ENCODE measurements around the gene WBP4.
"Not testable (repeated sequence)": the region's sequence is repeated elsewhere in the genome, so short reads cannot be mapped to it uniquely, and the experiment has no call there.

WBP4 gene, protein sequence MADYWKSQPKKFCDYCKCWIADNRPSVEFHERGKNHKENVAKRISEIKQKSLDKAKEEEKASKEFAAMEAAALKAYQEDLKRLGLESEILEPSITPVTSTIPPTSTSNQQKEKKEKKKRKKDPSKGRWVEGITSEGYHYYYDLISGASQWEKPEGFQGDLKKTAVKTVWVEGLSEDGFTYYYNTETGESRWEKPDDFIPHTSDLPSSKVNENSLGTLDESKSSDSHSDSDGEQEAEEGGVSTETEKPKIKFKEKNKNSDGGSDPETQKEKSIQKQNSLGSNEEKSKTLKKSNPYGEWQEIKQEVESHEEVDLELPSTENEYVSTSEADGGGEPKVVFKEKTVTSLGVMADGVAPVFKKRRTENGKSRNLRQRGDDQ

DNA sequence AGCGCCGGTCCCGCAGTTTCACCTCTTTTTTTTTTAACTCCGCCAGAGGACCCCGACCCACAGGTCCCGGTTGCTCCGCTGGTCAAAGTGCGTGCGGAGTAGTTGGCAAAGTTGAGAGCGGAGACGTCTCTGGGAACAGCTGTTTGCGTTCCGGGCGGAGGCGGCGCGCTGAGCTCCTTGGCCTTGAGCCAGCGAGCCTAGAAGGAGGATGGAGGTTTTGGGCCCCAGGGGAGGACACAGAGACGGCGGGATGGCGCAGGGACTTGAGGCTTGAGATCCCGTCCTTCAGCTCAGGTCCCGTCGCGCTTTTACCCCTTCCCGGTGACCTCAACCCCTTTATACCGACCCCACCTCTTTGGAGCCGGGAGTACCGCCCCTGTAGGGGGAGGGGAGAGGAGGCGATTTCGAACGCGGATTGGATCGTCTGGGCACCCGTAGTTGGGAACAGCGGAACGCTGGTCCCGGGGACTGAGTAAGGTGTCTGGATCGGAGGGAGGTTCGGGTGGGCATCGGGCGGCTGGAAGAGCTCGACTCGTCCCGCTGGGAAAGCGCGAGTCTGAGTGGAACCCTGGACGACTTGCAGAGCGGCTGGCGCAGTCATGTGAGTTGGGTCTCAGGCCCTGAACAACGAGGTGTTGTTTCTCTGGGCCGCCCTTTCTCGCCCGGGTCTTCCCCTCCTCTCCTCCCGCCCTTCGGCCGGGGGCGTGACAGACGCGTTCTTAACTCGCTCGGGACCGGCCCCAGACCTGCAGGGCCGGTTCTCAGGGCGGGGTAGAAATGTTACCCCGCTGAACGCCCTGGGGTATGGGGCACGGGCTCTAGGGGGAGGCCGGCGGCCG, at the start of gene WBP4:
WBP4 (plus strand) TSS at position 435 of the 839 bp plus-strand sequence; CDS start at position 600, 165 bp downstream.
- peak; percentile 74 to 82 for DNase-seq (ENCODE audit: low read depth in 2 of 2)

DNA sequence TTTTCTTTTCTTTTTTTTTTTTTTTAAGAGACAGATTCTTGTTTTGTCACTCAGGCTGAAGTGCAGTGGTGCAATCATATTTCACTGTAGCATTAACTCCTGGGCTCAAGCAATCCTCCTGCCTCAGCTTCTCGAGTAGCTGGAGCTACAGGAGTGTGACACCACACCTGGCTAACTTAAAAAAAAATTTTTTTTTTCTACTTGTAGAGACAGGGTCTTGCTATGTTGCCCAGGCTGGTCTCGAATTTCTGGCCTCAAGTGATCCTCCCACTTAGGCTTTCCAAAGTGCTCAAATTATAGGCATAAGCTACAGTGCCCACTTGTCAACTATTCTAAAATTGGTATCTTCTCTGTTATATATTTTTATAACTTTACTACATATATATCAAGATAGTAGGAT, 48.8 kb upstream of the WBP4 start:
- no peak for DNase-seq (ENCODE audit: low read depth in 2 of 2)

DNA sequence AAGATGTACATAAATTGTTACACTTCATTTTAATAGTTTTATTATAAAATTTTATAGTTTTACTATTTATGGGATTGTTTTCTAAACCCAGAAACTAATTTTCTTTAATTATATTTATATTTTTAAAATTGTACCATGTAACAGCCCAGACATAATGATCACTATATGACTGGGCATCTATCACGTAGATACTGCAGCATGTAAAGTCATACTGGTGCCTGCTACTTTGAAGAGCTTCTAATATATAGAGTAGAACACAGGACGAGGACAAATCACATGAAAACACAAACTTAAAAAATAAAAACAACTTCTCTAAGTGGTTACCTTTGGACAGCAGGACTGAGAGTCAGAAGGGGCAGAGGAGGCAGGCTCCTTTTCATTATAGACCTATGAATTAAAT, 47.5 kb upstream of the WBP4 start:
- DNase-seq (ENCODE audit: low read depth in 2 of 2) = no peak

DNA sequence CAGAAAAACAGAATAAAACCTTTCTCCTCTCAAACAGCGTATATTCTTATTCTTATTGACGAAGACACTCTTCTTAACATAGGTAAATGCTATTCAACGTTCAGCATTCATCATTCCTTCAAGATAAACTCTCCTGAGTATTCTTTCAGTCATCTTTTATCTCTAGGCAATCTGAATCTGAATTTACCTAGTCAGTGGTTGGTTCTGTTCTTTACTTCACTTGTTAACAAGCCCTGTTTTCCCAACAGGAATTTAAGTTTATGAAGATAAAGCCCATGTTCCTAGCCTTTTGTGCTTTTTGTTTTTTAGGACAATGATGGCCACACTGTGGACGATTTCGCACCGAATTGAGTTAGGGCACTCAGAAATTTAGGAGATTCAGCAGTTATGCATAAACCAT, 45.4 kb upstream of the WBP4 start:
- no peak for DNase-seq (ENCODE audit: low read depth in 2 of 2)

DNA sequence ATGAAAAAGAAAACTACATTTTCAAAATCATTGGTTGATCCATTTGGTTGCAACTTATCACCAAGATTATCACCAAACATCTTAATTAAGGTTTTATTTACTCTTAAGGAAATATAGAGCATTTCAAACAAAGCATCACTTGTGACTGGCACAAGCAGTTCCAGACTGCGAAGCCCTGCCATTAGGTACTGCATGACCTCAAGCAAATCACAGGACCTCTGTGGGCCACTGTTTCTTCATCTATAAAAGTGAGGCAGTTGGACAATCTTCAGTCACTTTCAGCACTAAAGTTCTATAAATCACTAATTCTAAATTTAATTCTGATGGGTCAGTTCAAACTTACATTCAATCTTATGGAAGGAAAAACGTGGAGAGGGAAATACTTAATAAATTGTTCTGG, 44.1 kb upstream of the WBP4 start:
- DNase-seq (ENCODE audit: low read depth in 2 of 2) = no peak

DNA sequence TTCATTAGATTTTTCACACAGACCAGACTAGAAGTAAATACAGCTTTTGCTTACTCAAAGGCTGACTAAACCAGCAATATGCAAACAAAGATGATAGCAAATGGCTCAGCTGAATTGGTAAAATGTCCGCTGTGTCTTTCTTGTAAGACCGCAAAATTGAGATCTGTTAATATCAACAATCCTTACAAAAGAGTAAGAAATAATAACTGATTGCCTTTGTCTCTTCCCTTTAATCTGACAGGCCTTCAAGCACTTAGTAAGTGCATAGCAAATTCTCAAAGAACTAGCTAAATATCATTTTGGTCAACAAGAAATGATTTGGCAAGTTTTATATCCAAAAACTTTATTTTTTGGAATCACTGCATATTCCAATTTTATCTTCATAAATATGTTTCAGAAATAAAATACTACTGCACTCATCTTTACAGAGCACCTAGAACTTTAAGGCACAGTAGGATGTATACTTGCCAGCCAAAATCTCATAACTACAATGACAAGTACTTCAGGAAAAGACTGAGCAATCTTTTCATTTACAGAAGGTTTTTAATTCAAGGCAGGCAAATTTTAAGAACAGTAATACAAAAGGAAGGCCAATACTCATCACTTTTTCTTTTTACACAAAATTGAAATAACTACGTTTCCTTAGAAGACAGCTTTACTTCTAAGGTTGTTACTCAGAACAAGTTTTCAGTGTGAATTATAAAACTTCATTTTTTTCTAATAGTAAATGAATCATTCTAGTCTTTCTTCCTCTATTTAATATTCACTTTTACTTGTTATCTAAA, 43.3 kb upstream of the WBP4 start:
- no peak for DNase-seq (ENCODE audit: low read depth in 2 of 2)

DNA sequence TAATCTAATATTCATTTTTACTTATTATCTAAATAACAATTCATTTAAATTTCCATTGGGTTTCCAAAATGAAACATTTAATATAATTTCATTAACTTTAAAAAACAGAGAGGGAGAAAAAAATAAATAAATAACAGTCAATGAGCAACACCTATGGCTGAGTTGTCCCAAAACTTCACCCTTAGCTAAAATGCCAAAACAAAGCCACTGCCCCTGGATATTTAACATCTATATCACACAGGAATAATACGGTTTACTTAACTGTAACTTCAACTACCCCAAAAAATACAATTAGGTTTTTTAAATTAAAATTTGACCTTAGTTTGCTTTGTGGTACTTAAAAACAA, 42.7 kb upstream of the WBP4 start:
- no peak for DNase-seq (ENCODE audit: low read depth in 2 of 2)

DNA sequence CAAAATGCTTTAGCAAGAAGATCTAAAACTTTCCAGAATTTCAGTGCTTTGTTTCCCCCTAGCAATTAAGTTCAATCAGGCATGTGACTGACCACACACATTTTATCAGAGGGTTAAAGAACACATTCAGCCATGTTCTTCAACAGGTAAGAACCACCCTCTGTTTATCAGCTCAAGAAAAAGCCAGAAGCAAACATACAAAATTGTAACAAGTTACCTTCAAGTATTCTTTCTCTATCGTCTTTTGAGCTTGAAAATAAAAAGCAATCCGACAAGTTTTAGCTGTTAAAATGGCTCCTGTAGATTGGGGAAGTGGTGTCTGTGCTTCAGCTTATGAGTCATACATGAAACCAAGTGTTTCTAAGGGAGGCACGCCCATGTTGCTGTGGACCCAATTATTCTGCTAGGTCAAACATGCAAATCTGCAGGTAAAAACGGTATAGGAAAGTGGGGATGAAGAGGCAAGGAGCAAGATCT, 42.3 kb upstream of the WBP4 start, which contains the start of gene ELF1:
ELF1 (minus strand) TSS at position 306 of the 477 bp plus-strand sequence. CDS start 37,262 bp downstream, outside the sequence.
- DNase-seq (ENCODE audit: low read depth in 2 of 2) = peak in 1 of 2 donors; percentile 40

DNA sequence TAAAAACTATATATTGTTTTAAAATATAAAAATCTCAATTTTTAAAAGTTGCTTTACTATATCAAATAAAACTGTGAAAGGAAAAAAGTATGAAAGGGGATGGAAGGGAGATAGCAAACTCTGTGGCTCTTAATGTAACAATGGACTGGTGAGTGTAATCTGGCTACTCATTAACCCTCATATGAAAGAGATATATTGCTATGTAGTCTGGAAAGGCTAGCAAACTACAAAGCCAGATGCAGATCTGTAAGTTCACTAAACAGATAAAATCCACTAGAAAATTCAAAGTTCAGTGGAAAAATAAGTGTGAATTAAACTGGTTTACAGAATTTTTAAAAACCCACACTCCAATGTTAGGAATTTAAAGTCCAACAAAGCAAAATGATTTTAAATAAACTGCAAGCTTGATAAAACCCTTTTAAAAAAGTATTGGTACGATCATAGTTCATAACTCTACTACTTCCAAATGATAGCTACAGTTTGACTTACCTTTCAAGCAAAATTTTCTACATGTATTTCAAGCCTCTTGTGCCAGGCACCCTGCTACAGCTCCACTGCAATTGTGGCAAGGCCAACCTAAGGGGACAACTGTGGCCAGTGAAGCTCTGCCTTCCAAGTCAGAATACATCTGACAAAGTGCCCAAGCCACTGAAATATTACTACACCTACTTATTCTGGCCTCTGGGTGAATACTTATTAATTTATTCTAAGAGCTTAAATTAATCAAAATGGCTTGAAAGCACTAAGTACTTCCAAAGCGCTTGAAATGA, 41.5 kb upstream of the WBP4 start:
- DNase-seq (ENCODE audit: low read depth in 2 of 2) = no peak

DNA sequence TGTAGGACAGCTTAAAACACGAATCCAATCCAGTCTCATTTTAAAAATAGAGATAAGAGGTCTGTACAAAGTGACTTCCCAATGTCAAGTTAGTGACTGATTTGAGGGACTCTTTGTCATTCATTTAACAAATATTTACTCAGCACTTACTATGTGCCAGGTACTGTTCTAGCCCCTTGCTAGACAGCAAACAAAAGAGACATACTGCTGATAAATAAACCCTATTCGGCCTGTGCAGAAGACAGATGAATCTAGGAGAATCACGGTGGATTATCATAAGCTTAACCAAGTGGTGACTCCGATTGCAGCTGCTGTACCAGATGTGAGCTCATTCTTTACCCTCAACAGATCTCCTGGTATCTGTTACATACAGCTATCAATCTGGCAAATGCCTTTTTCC, 35.8 kb upstream of the WBP4 start:
- DNase-seq (ENCODE audit: low read depth in 2 of 2) = no peak

DNA sequence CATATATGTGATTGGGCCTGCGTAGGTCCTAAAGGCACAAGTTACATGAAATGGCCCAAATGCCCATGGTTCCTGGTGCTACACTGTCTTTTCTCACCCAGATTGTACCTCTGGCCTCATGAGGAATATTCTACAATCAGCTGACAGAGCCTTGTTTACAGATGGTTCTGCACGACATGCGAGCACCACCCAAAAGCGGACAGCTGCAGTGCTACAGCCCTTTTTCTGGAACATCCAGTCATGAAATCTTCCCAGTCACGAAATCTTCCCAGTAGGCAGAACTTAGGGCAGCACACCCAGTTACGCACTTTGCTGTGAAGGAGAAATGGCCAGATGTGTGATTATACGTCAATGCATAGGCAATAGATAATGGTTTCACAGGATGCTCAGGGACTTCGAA, 34.5 kb upstream of the WBP4 start:
- no peak for DNase-seq (ENCODE audit: low read depth in 2 of 2)

DNA sequence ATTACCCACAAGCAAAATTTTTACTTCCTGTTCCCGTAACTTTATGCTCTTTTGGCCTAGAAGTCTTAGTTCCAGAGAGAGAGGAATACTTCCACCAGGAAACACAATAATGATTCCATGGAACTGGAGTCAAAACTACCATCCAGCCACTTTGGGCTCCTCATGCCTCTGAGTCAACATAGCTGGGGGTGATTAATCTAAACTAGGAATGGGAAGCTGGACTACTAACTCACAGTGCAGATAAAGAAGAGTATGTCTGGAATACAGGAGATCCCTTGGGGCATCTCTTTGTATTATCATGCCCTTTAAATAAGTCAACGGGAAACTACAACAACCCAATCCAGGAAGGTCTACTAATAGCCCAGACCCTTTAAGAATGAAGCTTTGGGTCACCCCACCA, 33.3 kb upstream of the WBP4 start:
- DNase-seq (ENCODE audit: low read depth in 2 of 2) = no peak

DNA sequence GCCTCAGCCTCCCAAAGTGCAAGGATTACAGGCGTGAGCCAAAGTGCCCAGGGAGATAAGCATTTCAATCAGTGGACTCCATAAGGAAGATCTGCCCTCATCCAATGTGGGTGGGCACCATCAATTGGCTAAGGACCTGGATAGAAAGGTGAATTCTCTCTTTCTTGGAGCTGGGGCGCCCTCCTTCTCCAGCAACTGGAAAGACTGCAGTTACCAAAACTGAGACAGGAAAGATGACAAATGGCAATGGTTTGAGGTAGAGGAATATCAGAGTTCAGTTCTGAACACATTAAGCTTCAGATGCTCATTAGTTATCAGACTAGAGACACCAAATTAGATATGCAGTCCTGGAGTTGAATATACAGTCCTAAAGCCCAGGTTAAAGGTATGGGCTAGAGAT, 31.7 kb upstream of the WBP4 start:
- no peak for DNase-seq (ENCODE audit: low read depth in 2 of 2)

DNA sequence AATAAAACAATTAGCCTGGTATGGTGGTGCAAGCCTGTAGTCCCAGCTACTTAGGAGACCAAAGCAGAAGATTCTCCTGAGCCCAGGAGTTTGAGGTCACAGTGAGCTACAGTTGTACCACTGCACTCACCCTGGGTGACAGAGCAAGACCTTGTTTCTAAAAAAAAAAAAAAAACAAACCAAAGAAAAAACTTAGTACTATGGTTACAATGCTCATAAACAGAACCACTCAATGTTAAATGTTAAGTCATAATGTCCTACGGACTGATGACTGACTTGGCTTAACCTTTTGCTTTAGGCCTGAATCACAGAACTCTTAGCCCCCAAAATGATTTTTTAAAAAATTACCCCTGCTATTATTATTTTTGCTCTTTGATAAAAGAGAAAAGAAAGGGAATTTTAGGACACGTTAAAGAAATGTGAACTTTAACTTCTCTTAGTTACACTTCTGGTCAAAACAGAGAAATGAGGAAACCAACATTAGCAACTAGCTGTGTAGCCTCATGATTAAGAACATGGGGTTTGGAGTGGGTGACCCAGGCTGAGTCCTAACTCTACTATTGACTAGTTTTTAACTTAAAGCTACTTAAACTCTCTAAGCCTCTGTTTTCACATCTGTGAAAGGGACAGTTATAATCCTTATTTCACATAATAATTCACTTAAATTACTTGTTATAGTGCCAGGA, 28.5 kb upstream of the WBP4 start:
- DNase-seq (ENCODE audit: low read depth in 2 of 2) = no peak

DNA sequence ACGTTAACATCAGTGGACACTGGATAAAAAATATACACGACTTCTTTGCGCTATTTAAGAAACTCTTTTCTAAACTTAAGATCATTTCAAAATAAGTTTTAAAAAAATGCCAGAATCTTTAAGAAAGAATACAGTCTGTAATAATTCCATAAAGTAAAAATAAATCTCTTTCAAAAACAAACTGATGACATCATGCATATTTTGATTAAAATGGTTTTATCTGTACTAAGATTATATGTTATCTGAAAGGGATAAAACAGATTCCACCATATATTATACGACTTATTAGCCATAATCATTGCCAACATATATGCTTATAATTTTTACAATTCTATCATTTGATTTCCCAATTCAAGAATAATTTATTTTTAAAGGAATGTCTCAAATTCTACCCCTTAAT, 26.9 kb upstream of the WBP4 start:
- no peak for DNase-seq (ENCODE audit: low read depth in 2 of 2)

DNA sequence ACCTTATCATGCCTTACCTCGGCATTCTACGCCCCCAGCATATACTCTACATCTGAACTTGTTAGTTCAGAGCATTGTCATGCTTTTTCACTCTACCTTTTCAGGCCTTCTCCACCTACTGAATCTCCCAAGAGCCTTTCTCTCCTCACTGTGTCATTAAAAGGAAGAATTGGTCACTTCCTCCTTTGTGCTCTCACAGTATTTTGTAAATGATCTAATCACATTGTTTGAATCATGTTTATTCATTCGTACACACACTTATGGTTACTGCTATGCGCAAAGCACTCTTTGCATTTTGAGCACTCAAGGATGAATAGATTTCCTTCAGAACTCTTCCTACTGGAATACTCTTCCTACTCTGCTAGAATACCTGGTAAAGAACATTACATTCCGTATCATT, 26.4 kb upstream of the WBP4 start:
- no peak for DNase-seq (ENCODE audit: low read depth in 2 of 2)

DNA sequence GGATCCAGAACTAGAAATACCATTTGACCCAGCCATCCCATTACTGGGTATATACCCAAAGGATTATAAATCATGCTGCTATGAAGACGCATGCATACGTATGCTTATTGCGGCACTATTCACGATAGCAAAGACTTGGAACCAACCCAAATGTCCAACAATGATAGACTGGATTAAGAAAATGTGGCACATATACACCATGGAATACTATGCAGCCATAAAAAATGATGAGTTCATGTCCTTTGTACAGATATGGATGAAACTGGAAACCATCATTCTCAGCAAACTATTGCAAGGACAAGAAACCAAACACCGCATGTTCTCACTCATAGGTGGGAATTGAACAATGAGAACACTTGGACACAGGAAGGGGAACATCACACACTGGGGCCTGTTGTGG, 24.8 kb upstream of the WBP4 start:
- not testable (repeated sequence) for DNase-seq (ENCODE audit: low read depth in 2 of 2)

DNA sequence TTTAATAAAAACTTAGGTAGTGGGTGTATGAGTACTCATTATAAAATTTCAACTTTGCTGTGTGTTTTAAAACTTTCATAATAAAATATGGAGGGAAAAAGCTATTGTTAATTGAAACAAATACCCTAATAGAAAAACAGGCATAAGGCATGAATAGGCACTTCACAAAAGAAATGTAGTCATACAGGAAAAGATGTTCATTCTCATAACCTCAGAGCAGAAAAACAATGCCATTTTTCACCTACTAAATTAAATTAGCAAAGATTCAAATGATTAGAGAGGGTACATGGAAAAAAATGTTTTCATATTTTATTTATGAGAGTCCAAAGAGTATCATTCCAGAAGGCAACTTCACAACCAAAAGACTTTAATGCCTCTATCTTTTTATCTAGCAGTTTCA, 21.6 kb upstream of the WBP4 start:
- DNase-seq (ENCODE audit: low read depth in 2 of 2) = no peak

DNA sequence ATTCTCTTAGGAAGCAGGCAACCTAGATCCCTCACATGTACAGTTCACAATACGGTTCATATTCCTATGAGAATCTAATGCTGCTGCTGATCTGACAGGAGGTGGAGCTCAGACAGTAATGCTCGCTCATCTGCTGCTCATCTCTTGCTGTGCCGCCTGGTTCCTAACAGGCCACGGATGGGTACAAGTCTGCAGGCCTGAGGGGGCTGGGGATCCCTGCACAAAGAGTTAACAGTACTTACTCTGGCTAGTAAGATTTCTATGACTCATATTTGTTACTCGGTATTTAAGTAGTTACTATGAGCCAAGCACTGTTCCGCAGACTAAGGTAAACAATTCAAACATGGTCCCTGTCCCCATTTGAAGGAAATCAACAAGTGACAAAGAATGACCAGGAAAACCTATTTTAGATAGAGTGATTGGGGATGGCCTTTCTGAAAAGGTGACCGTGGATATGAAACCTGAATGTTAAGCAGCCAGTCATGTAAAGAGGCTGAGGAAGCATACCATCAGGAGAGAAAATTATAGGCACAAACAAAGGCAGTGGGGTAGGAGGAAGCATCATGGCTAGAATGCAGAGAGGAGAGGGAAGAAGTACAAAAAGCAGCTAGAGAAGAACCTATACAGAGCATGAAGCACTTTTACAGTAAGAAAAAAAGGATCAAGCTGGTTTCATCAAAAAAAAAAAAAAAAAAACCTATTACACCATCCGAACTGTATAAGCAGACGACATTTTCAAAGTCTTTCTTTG, 20.6 kb upstream of the WBP4 start:
- DNase-seq (ENCODE audit: low read depth in 2 of 2) = no peak

DNA sequence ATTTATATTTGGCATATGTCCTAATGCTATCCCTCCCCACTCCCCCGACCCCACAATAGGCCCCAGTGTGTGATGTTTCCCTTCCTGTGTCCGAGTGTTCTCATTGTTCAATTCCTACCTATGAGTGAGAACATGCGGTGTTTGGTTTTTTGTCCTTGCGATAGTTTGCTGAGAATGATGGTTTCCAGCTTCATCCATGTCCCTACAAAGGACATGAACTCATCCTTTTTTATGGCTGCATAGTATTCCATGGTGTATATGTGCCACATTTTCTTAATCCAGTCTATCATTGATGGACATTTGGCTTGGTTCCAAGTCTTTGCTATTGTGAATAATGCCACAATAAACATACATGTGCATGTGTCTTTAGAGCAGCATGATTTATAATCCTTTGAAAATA, 18.9 kb upstream of the WBP4 start:
- not testable (repeated sequence) for DNase-seq (ENCODE audit: low read depth in 2 of 2)

All from stimulated activated CD4-positive, alpha-beta T cell treated with anti-CD3 and anti-CD28 coated beads, Interleukin-1b, Interleukin-23, amount 100 ng/mL, for 4 hours (primary cell).